GM19397 (cell line): Measurements from ENCODE around the gene BBOX1.
"Not testable (repeated sequence)": the region's sequence is repeated elsewhere in the genome, so short reads cannot be mapped to it uniquely, and the experiment has no call there.

Source experiments
- ATAC-seq: cut with Tn5 transposase; IDR thresholded peaks from one replicate; pipeline ENCODE4 v1.9.1; 2021; ENCODE audit warnings: mild to moderate bottlenecking, moderate library complexity; ENCODE audit not compliant: unreplicated experiment

Gene BBOX1

GRCh38 chr11:27083241-27083640, 42.6 kb downstream of the BBOX1 start:
- ATAC-seq = no peak

- no peak for ATAC-seq
Observed at GRCh38 chr11:27083782-27084181, 43.2 kb downstream of the BBOX1 start.

- ATAC-seq = no peak
Observed at GRCh38 chr11:27084518-27084917, 43.9 kb downstream of the BBOX1 start.

- no peak for ATAC-seq
Observed at GRCh38 chr11:27085111-27085510, 44.5 kb downstream of the BBOX1 start.

- ATAC-seq = no peak
Observed at GRCh38 chr11:27085605-27086004, 45.0 kb downstream of the BBOX1 start.

- ATAC-seq = no peak
Observed at GRCh38 chr11:27087432-27087831, 46.8 kb downstream of the BBOX1 start.

- ATAC-seq = no peak
Observed at GRCh38 chr11:27088353-27088752, 47.7 kb downstream of the BBOX1 start.

GRCh38 chr11:27089746-27090145, 49.1 kb downstream of the BBOX1 start:
- ATAC-seq = no peak

GRCh38 chr11:27090357-27090948, 49.8 kb downstream of the BBOX1 start:
- not testable (repeated sequence) for ATAC-seq

- no peak for ATAC-seq
Observed at GRCh38 chr11:27094120-27094519, 53.5 kb downstream of the BBOX1 start.

GRCh38 chr11:27095059-27095458, 54.4 kb downstream of the BBOX1 start:
- ATAC-seq = no peak

GRCh38 chr11:27095887-27096286, 55.3 kb downstream of the BBOX1 start:
- ATAC-seq = no peak

- ATAC-seq = no peak
Observed at GRCh38 chr11:27097551-27097950, 56.9 kb downstream of the BBOX1 start.

- no peak for ATAC-seq
Observed at GRCh38 chr11:27100534-27100933, 59.9 kb downstream of the BBOX1 start.

- ATAC-seq = no peak
Observed at GRCh38 chr11:27107548-27107947, 66.9 kb downstream of the BBOX1 start.

GRCh38 chr11:27108809-27109208, 68.2 kb downstream of the BBOX1 start:
- no peak for ATAC-seq

- ATAC-seq = no peak
Observed at GRCh38 chr11:27111896-27112295, 71.3 kb downstream of the BBOX1 start.

GRCh38 chr11:27112946-27113345, 72.3 kb downstream of the BBOX1 start:
- ATAC-seq = no peak

- no peak for ATAC-seq
Observed at GRCh38 chr11:27115051-27115650, 74.5 kb downstream of the BBOX1 start.

GRCh38 chr11:27116684-27117083, 76.1 kb downstream of the BBOX1 start:
- ATAC-seq = no peak

- no peak for ATAC-seq
Observed at GRCh38 chr11:27118371-27118770, 77.8 kb downstream of the BBOX1 start.

GRCh38 chr11:27118949-27119348, 78.3 kb downstream of the BBOX1 start:
- no peak for ATAC-seq

- ATAC-seq = no peak
Observed at GRCh38 chr11:27119396-27119795, 78.8 kb downstream of the BBOX1 start.
